ENCODE results near the gene EXOSC5. TPM values are rescaled to one million over a fixed set of nuclear protein-coding genes. Genes with fewer than 3 reads are reported as not detected.
"Not testable (repeated sequence)": the region's sequence is repeated elsewhere in the genome, so short reads cannot be mapped to it uniquely, and the experiment has no call there.

EXOSC5 gene
- total and polyA plus RNA-seq, 3 experiments from 2014 or later, result 48.5 to 52.3 (median 49.5) TPM

DNA sequence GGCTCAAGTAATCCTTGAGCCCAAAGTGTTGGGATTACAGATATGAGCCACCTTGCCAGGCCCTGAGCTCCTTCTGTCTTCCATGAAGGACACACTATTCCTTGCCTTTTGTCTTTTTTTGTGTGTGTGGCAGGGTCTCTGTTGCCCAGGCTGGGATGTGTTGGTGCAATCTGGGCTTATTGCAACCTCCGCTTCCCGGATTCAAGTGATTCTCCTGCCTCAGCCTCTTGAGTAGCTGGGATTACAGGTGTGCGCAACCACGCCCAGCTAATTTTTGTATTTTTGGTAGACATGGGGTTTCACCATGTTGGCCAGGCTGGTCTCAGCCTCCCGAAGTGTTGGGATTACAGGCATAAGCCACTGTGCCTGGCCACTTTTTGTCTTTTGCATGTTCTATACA lies 11.7 kb upstream of the EXOSC5 start:
- not testable (repeated sequence) for H3K4me3 Mint-ChIP-seq

DNA sequence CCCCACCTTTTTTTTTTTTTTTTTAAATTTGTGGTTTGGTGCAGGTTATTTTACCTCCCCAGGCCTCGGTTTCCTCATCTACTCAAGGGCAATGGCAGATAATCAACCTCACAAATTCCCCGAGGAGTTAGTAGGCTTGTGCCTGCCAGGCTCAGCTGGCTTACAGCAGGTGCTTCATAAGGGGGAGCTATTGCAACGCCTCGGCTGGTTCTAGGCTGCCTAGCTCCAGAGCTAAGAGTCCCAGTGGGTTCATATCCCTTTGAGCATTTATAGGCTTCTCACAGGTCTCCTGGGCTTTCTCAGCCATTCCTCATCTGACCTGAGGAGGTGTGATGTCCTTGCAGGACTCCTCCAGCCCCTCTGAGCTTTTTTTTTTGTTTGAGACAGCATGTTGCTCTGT lies 11.1 kb upstream of the EXOSC5 start:
- ChIA-PET CTCF (interaction anchor here (2.0 kb wide), 1 partner anchor 32 kb away, joined by 8 read pairs; the partner anchor contains the start of gene DMAC2), POLR2A (interaction anchor here (1.2 kb wide), 1 partner anchor 145 kb away, joined by 3 read pairs; no protein-coding TSS in a partner anchor)
- no peak overlapping the region for H3K27ac ChIP-seq (ENCODE audit: low read depth, low read length)
- no peak overlapping the region for H3K4me3 ChIP-seq (ENCODE audit: low read length)
- Mint-ChIP-seq H3K4me1 (peaks cover 12 to 28% (median 13%) of the 10 kb centered on the region in 3 donors), H3K9me3 (no peaks in the 10 kb centered on the region), H3K27me3 (no peaks in the 10 kb centered on the region), H3K27ac (peak overlapping the region in 1 of 8 donors; percentile 74), H3K36me3 (peaks cover 0 to 43% (median 5%) of the 10 kb centered on the region in 3 donors), H3K4me3 (no peak overlapping the region)
- no peaks in the 10 kb centered on the region for H3K9me3 ChIP-seq (ENCODE audit: low read length)
- peaks cover 5% of the 10 kb centered on the region for H3K4me1 ChIP-seq (ENCODE audit: insufficient read depth, low read length)
- DNase-seq, result no peak
- H3K36me3 ChIP-seq (ENCODE audit: insufficient read depth, low read length), result peaks cover 5% of the 10 kb centered on the region
- H3K27me3 ChIP-seq (ENCODE audit: insufficient read depth, low read length, poor library complexity, severe bottlenecking), result no peaks in the 10 kb centered on the region

More for the DNA sequence above, 11.7 kb upstream of the EXOSC5 start:
- H3K9me3 Mint-ChIP-seq; H3K27me3 Mint-ChIP-seq; DNase-seq; H3K4me1 ChIP-seq (ENCODE audit: insufficient read depth, low read length); H3K9me3 ChIP-seq (ENCODE audit: low read length); H3K27me3 ChIP-seq (ENCODE audit: insufficient read depth, low read length, poor library complexity, severe bottlenecking); H3K4me3 ChIP-seq (ENCODE audit: low read length); H3K36me3 ChIP-seq (ENCODE audit: insufficient read depth, low read length); H3K27ac ChIP-seq (ENCODE audit: low read depth, low read length): not testable (repeated sequence)
- Mint-ChIP-seq H3K27ac (peak overlapping the region in 1 of 8 donors; percentile 55), H3K36me3 (peaks cover 0 to 45% (median 6%) of the 10 kb centered on the region in 3 donors), H3K4me1 (peaks cover 13 to 25% (median 14%) of the 10 kb centered on the region in 3 donors)
- ChIA-PET POLR2A (interaction anchor here (1.2 kb wide), 1 partner anchor 145 kb away, joined by 3 read pairs; no protein-coding TSS in a partner anchor), CTCF (interaction anchor here (2.0 kb wide), 1 partner anchor 31 kb away, joined by 8 read pairs; the partner anchor contains the start of gene DMAC2)

DNA sequence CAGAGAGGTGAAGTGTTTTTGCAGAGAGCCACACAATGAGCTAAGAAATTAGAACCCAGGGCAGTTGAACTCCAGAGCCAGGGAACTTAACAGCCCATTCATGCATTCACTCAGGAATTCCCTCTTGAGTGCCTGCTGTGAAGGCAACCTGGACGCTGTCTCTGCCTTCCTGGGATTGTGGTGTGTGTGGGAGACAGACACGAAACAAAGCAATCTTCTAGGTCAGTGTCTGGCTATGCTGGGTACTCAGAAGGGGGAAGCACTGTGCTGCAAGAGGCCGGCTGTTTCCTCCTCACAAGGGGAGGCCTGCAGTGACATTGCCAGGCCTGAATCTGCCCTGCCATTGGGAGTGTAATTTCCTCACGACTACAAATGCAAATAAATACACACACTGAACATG lies 10.1 kb upstream of the EXOSC5 start:
- H3K36me3 Mint-ChIP-seq, result peaks cover 0 to 42% (median 4%) of the 10 kb centered on the region in 3 donors
- H3K4me1 Mint-ChIP-seq, result peaks cover 12 to 33% (median 17%) of the 10 kb centered on the region in 3 donors
- no peaks in the 10 kb centered on the region for H3K9me3 Mint-ChIP-seq
- ChIA-PET POLR2A (no interaction called here), CTCF (interaction anchor here (2.0 kb wide), 1 partner anchor 33 kb away, joined by 8 read pairs; the partner anchor contains the start of gene DMAC2)
- H3K4me3 ChIP-seq (ENCODE audit: low read length), result no peak overlapping the region
- H3K27ac Mint-ChIP-seq, result peak overlapping the region in 1 of 8 donors; percentile 83
- H3K4me1 ChIP-seq (ENCODE audit: insufficient read depth, low read length), result peaks cover 5% of the 10 kb centered on the region
- no peaks in the 10 kb centered on the region for H3K27me3 ChIP-seq (ENCODE audit: insufficient read depth, low read length, poor library complexity, severe bottlenecking)
- no peaks in the 10 kb centered on the region for H3K9me3 ChIP-seq (ENCODE audit: low read length)
- DNase-seq, result no peak
- no peaks in the 10 kb centered on the region for H3K27me3 Mint-ChIP-seq
- no peak overlapping the region for H3K4me3 Mint-ChIP-seq
- no peaks in the 10 kb centered on the region for H3K36me3 ChIP-seq (ENCODE audit: insufficient read depth, low read length)
- H3K27ac ChIP-seq (ENCODE audit: low read depth, low read length), result no peak overlapping the region

DNA sequence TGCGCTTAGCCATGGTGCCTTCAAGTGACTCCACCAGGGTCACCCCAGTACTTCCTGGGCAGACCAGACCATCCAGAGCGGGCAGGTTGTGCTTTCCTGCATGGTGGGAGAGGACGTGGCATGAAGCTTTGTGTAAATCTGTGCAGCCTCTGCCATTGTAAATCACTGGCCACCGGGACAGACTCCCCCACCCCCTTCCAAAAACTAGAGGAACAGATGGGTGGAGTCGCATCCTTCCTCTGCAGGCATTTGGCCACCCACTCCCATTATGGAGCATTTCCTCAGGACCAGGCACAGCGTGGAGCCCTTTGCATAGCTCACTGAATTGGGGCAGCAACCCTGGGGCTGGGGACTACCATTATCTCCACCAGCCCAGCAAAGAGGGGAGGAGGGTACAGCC lies 8.6 kb upstream of the EXOSC5 start:
- H3K4me3 Mint-ChIP-seq, result no peak overlapping the region
- H3K4me1 Mint-ChIP-seq, result peaks cover 18 to 43% (median 23%) of the 10 kb centered on the region in 3 donors
- CTCF ChIA-PET, result no interaction called here
- Histone ChIP-seq H3K4me3 (ENCODE audit: low read length) (no peak overlapping the region), H3K27ac (ENCODE audit: low read depth, low read length) (no peak overlapping the region), H3K27me3 (ENCODE audit: insufficient read depth, low read length, poor library complexity, severe bottlenecking) (no peaks in the 10 kb centered on the region), H3K9me3 (ENCODE audit: low read length) (no peaks in the 10 kb centered on the region), H3K36me3 (ENCODE audit: insufficient read depth, low read length) (peaks cover 6% of the 10 kb centered on the region), H3K4me1 (ENCODE audit: insufficient read depth, low read length) (peaks cover 5% of the 10 kb centered on the region)
- H3K9me3 Mint-ChIP-seq, result no peaks in the 10 kb centered on the region
- no peaks in the 10 kb centered on the region for H3K27me3 Mint-ChIP-seq
- peaks cover 0 to 38% (median 1%) of the 10 kb centered on the region in 3 donors for H3K36me3 Mint-ChIP-seq
- no peak for DNase-seq
- POLR2A ChIA-PET, result interaction anchor here (0.6 to 0.8 kb wide), 2 partner anchors 23 to 57 kb away, joined by 3 read pairs; no protein-coding TSS in a partner anchor
- H3K27ac Mint-ChIP-seq, result peak overlapping the region in 2 of 8 donors; percentile 41 to 57

DNA sequence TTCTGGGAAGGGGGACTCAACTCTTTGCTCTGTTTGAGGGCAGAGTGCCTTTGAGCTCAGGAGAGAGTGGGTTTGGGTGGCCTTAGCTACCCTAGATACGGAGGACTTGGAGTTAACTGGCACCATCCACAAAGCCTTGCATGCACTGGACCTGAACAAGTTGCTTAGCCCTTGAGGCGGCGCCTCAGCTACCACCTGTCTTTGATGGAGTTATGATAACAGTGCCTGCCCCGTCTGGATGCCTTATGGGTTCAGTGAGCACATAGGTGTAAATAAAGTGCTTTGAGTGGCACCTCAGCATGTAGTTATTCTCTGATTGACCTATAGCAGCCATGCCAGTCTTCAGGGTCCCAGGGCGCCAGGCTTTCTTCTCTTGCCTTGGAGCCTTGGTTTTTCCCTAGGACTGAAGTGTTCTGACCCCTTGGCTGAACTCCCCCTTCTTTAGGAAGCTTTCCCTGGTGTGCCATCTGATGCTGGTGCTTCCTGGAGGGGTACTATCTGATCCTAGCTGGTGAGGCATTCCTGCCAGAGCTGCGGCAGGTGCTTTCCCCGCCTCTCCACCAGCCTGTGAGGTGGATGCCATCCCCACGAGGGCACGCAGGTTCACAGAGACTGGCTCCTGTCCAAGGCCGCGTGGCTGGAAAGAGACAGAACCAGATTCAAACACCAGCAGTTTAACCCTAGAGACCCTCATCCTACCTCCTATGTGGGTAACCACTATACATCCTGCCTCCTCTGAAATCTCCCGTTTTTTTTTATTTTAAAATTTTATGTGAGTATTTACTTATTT lies 6.2 kb upstream of the EXOSC5 start:
- CTCF ChIA-PET, result no interaction called here
- peak overlapping the region in 3 of 8 donors; percentile 68 to 84 (median 71) for H3K27ac Mint-ChIP-seq

DNA sequence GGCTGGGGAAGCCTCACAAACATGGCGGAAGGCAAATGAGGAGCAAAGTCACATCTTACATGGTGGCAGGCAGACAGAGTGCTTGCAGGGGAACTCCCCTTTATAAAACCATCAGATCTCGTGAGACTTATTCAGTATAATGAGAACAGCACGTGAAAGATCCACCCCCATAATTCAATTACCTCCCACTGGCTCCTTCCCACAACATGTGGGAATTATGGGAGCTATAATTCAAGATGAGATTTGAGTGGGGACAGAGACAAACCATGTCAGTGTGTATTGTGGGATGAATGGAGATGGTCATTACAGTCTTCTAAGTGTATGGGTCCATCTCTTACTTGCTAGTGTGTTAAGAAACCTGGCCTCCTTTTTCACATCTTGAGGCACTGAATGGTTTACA lies 4.9 kb upstream of the EXOSC5 start:
- peak overlapping the region in 1 of 7 donors; percentile 51 for H3K4me3 Mint-ChIP-seq
- Histone ChIP-seq H3K4me1 (ENCODE audit: insufficient read depth, low read length) (peaks cover 13% of the 10 kb centered on the region), H3K36me3 (ENCODE audit: insufficient read depth, low read length) (peaks cover 6% of the 10 kb centered on the region), H3K9me3 (ENCODE audit: low read length) (no peaks in the 10 kb centered on the region), H3K27me3 (ENCODE audit: insufficient read depth, low read length, poor library complexity, severe bottlenecking) (no peaks in the 10 kb centered on the region), H3K4me3 (ENCODE audit: low read length) (no peak overlapping the region), H3K27ac (ENCODE audit: low read depth, low read length) (no peak overlapping the region)
- CTCF ChIA-PET, result interaction anchor here (1.2 kb wide), 1 partner anchor 36 kb away, joined by 4 read pairs; no protein-coding TSS in a partner anchor
- POLR2A ChIA-PET, result no interaction called here
- H3K27me3 Mint-ChIP-seq, result no peaks in the 10 kb centered on the region
- no peak for DNase-seq
- H3K36me3 Mint-ChIP-seq, result peaks cover 0 to 30% (median under 1%) of the 10 kb centered on the region in 3 donors
- H3K27ac Mint-ChIP-seq, result peak overlapping the region in 2 of 8 donors; percentile 22 to 63
- no peaks in the 10 kb centered on the region for H3K9me3 Mint-ChIP-seq
- H3K4me1 Mint-ChIP-seq, result peaks cover 31 to 54% (median 36%) of the 10 kb centered on the region in 3 donors

More for the DNA sequence above, 6.2 kb upstream of the EXOSC5 start:
- Mint-ChIP-seq H3K36me3 (peaks cover 0 to 26% (median 1%) of the 10 kb centered on the region in 3 donors), H3K4me3 (peak overlapping the region in 1 of 7 donors; percentile 52), H3K4me1 (peaks cover 21 to 41% (median 22%) of the 10 kb centered on the region in 3 donors), H3K9me3 (no peaks in the 10 kb centered on the region), H3K27me3 (no peaks in the 10 kb centered on the region)
- H3K4me1 ChIP-seq (ENCODE audit: insufficient read depth, low read length), result peaks cover 8% of the 10 kb centered on the region
- no peak overlapping the region for H3K4me3 ChIP-seq (ENCODE audit: low read length)
- DNase-seq, result no peak
- H3K27me3 ChIP-seq (ENCODE audit: insufficient read depth, low read length, poor library complexity, severe bottlenecking), result no peaks in the 10 kb centered on the region
- POLR2A ChIA-PET, result interaction anchor here (0.5 kb wide), 1 partner anchor 39 kb away, joined by 3 read pairs; no protein-coding TSS in a partner anchor
- H3K36me3 ChIP-seq (ENCODE audit: insufficient read depth, low read length), result peaks cover 6% of the 10 kb centered on the region
- H3K9me3 ChIP-seq (ENCODE audit: low read length), result no peaks in the 10 kb centered on the region
- H3K27ac ChIP-seq (ENCODE audit: low read depth, low read length), result no peak overlapping the region

DNA sequence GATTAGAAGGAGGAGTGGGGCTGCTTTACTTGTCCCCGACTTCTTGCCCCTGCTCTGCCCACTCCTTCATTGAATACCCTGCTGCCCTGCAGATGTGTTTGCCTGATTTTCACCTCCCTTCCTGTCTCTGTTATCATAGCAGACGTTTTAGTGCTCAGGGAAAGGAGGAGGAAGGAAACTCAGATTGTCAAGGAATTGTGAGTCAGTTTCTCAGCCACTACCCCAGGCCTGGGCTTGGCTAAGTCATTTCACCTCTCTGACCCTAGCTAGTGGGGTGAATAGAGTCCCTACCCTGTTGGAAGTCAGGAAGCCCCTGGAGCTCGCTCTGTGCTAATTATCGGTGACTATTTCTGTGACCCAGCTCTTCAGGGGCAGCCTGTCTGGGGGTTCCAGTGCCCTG lies 4.3 kb upstream of the EXOSC5 start:
- no peak overlapping the region for H3K27ac ChIP-seq (ENCODE audit: low read depth, low read length)
- H3K36me3 ChIP-seq (ENCODE audit: insufficient read depth, low read length), result peaks cover 6% of the 10 kb centered on the region
- H3K27me3 Mint-ChIP-seq, result no peaks in the 10 kb centered on the region
- ChIA-PET POLR2A (no interaction called here), CTCF (interaction anchor here (1.2 kb wide), 1 partner anchor 36 kb away, joined by 4 read pairs; no protein-coding TSS in a partner anchor)
- H3K4me3 ChIP-seq (ENCODE audit: low read length), result no peak overlapping the region
- peaks cover 0 to 28% (median 0%) of the 10 kb centered on the region in 3 donors for H3K36me3 Mint-ChIP-seq
- peaks cover 35 to 56% (median 41%) of the 10 kb centered on the region in 3 donors for H3K4me1 Mint-ChIP-seq
- H3K4me3 Mint-ChIP-seq, result peak overlapping the region in 3 of 7 donors; percentile 17 to 51 (median 29)
- no peak for DNase-seq
- H3K4me1 ChIP-seq (ENCODE audit: insufficient read depth, low read length), result peaks cover 14% of the 10 kb centered on the region
- peak overlapping the region in 2 of 8 donors; percentile 63 to 66 for H3K27ac Mint-ChIP-seq
- H3K9me3 ChIP-seq (ENCODE audit: low read length), result no peaks in the 10 kb centered on the region
- H3K9me3 Mint-ChIP-seq, result no peaks in the 10 kb centered on the region
- H3K27me3 ChIP-seq (ENCODE audit: insufficient read depth, low read length, poor library complexity, severe bottlenecking), result no peaks in the 10 kb centered on the region

DNA sequence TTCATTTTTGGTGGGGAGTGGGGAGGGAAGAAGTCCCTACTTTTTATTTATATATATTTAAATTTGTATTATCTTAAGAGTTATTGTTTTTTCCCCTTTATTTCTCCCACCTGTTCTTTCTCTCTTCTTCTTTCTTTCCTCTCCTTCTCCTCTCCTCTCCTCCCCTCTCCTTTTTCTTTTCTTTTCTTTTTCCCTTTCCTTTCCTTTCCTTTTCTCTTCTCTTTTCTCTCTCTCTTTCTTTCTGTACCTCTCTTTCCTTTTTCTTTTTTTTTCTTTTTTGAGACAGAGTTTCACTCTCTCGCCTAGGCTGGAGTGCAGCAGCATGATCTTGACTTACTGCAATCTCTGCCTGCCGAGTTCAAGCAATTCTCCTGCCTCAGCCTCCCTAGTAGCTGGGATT lies 2.4 kb upstream of the EXOSC5 start:
- peaks cover 46 to 65% (median 53%) of the 10 kb centered on the region in 3 donors for H3K4me1 Mint-ChIP-seq
- CTCF ChIA-PET, result no interaction called here
- peaks cover 6% of the 10 kb centered on the region for H3K36me3 ChIP-seq (ENCODE audit: insufficient read depth, low read length)
- POLR2A ChIA-PET, result interaction anchor here (1.1 kb wide), 1 partner anchor 15 kb away, joined by 3 read pairs; no protein-coding TSS in a partner anchor
- H3K9me3 Mint-ChIP-seq, result no peaks in the 10 kb centered on the region
- no peaks in the 10 kb centered on the region for H3K9me3 ChIP-seq (ENCODE audit: low read length)
- H3K4me3 ChIP-seq (ENCODE audit: low read length), result no peak overlapping the region
- peak overlapping the region in 5 of 8 donors; percentile 36 to 96 (median 73) for H3K27ac Mint-ChIP-seq
- no peaks in the 10 kb centered on the region for H3K27me3 ChIP-seq (ENCODE audit: insufficient read depth, low read length, poor library complexity, severe bottlenecking)
- peaks cover 27% of the 10 kb centered on the region for H3K4me1 ChIP-seq (ENCODE audit: insufficient read depth, low read length)
- no peaks in the 10 kb centered on the region for H3K27me3 Mint-ChIP-seq
- H3K4me3 Mint-ChIP-seq, result peak overlapping the region in 6 of 7 donors; percentile 28 to 97 (median 96)
- no peak overlapping the region for H3K27ac ChIP-seq (ENCODE audit: low read depth, low read length)
- DNase-seq, result no peak
- peaks cover 0 to 28% (median 0%) of the 10 kb centered on the region in 3 donors for H3K36me3 Mint-ChIP-seq
